Limb (tissue), 2 donors: ENCODE measurements around the gene KLF13.
A peak's percentile ranks its signal among the peaks of the same experiment; 100 is the strongest.

ENCODE experiments used
- DNase-seq, 2 donors: peaks; one replicate each; pipeline ENCODE4 v3.0.0-alpha.2; 2016; ENCODE audit errors: extremely low spot score in 2 of 2

Gene KLF13

GRCh38 chr15:31381801-31382712 lies 55.4 kb downstream of the KLF13 start:
- no peak for DNase-seq

GRCh38 chr15:31382713-31383045 lies 56.0 kb downstream of the KLF13 start:
- DNase-seq = no peak

- no peak for DNase-seq
Observed at GRCh38 chr15:31383139-31383538, 56.5 kb downstream of the KLF13 start.

- DNase-seq = no peak
Observed at GRCh38 chr15:31384568-31384967, 57.9 kb downstream of the KLF13 start.

DNA sequence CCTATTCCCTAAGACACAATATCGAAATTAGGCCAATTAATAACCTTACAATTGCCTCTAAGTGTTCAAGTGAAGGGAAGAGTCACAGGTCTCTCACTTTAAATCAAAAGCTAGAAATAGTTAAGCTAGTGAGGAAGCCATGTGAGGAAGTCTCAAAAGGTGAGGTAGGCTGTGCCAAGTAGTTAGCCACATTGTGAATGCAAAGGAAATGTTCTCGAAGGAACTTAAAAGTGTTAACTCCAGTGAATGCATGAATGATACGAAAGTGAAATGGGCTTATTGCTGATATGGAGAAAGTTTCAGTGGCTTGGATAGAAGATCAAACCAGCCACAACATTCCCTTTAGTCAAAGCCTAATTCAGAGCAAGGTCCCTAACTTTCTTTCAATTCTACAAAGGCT lies 59.1 kb downstream of the KLF13 start:
- DNase-seq = peak in 1 of 2 donors; percentile 0

DNA sequence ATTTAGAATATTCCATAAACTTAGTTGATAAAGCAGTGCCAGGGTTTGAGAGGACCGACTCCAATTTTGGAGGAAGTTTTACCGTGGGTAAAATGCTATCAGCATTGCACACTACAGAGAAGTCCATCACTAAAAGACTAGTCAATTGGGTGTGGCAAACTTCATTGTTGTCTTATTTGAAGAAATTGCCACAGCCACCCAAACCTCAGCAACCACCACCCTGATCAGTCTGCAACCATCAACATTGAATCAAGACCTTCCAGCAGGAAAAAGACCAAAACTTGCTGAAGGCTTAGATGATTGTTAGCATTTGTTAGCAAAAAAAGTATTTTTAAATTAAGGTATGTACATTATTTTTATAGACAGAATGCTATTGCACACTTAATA lies 60.5 kb downstream of the KLF13 start:
- DNase-seq = peak in 1 of 2 donors; percentile 6

GRCh38 chr15:31387479-31388118 lies 61.0 kb downstream of the KLF13 start:
- DNase-seq = peak in 1 of 2 donors; percentile 48

DNA sequence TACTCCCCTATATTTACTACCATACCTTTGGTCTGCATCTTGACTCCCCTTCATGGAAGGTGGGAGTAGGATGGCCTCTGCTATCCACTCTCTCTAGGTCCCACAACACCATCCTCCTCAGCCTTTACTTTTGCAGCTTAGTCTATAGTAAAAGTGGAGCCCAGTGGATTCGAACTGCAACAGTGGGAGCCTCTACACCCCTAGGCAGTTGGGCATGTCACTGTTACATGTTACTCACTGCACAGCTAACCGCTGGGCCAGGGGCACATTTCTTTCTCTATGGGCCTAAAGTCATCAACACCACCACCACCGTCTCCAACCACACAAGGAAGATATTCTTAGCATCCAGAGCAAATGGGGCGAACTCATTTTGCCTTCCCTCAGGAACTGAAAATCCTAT lies 62.9 kb downstream of the KLF13 start:
- DNase-seq = peak in 1 of 2 donors; percentile 12

DNA sequence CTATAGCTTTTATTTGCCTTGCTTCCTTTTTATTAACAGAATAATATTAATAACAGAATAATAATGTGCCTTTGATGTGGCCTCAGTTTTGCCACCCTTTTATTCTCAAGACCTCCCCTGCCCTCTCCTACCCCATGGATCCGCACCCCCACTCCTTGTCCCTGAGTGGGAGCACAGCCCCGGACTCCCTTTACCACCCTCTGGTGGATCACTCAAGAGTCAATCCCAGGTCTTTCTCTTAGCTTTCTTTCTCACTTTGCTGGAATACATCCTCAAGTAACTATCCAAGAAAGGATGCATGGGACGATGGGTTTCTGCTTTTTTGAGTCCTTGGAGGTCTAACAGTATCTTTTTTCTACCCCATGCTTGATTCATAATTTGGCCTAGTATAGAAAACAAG lies 63.4 kb downstream of the KLF13 start:
- peak in 1 of 2 donors; percentile 12 for DNase-seq

GRCh38 chr15:31390777-31391486 lies 64.3 kb downstream of the KLF13 start:
- peak in 1 of 2 donors; percentile 33 for DNase-seq

- peak; percentile 40 to 81 for DNase-seq
Observed at GRCh38 chr15:31391687-31392671, 65.3 kb downstream of the KLF13 start.

DNA sequence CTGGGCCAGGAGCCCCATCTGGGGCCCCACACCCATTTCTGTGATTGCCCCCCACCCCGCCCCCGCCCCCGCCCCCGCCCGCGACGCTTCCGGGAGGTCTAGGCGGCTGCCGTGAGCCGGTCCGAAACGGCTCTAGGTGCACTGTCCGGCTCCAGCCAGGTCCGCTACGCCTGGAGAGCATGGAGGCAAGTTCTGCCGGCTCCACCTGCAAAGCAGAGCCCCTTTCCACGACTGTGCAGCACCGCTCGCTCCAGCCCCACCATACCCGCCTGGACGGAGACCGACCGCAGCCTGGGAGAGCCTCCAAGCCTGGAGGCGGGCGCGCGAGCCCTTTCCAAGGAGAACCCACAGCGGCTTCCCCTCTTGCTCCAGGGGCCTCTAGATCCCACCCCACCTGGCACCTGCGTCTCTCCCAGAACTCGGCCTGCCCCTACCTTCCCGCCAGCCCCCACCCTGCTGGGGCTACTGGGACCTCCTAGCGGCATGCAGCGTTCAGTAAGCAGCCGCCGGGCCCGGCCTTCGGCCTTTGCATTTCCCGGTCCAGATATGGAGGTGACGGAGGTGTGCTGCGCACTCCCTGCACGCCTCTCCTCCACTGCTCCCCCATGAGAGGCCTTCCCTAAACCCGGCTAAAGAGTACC lies 66.2 kb downstream of the KLF13 start:
- DNase-seq = peak in 1 of 2 donors; percentile 67

DNA sequence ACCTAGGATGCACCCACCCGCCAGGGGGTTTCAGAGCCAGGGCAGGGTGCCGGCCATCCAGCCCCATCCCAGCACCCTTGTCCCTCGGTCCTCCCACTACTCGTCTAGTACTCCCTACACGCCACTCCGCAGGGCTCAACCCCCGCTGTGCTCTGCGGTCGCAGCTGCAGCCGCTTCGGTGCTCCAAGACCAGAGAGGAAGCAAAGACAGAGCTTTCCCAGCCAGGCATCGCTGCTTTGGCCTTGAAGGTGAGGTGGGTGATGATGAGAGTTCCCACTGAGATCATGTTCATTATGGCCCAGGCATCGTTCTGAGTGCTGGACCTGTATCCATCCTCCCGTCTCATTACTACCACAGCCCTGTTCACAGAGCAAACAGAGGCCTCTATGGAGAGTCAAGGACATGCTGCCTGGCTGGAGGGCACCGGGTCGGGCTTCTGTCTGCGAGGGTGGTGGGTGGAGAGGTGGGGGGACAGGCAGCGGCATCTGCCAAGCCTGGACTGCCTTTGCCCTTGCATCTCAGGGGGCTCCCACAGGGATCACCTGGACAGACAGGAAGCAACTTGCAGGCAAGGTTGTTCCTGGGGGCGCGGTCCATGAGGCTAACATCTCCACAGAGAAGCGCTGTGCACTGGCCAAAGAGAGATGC lies 66.9 kb downstream of the KLF13 start:
- no peak for DNase-seq

GRCh38 chr15:31396881-31397560 lies 70.4 kb downstream of the KLF13 start:
- DNase-seq = peak; percentile 51 to 64

DNA sequence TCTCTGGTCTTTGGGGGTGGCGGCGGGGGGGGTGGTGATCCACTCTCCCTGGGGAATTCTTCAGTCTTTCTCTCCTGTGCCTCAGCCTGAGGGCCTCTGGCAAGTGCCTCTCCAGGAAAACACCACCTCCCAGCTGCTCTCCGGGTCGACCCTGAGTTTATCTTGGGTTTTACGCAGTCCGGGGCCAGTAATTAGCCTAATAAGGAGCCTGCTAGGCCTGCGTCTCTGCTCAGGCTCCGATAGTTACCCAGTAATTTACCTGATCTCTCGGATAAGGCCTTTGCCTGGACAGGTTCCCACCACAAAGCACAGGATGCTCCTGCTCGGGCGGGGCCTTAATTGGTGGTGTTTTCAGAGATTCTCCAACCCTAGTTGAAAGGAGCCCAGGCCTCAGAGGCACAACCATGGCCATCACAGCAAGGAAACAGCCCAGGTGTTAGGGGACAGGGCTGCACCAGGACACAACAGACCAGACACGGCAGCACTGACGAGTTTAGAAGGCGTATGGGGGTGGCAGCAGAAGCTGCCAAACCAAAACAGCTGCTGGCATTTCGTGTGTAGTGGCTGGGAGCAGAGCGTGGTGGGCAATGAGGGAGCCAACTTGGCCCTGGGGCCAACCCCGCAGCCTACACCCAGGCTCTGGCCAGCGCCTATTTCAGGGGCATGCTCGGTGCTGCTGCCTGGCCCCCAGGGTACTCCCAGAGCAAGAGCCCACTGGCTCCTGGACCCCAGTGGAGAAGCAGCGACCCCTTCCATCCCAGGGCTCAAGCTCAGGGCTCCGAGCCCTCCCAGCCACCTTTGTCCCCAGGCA lies 71.4 kb downstream of the KLF13 start:
- no peak for DNase-seq

- no peak for DNase-seq
Observed at GRCh38 chr15:31398677-31399301, 72.2 kb downstream of the KLF13 start.

DNA sequence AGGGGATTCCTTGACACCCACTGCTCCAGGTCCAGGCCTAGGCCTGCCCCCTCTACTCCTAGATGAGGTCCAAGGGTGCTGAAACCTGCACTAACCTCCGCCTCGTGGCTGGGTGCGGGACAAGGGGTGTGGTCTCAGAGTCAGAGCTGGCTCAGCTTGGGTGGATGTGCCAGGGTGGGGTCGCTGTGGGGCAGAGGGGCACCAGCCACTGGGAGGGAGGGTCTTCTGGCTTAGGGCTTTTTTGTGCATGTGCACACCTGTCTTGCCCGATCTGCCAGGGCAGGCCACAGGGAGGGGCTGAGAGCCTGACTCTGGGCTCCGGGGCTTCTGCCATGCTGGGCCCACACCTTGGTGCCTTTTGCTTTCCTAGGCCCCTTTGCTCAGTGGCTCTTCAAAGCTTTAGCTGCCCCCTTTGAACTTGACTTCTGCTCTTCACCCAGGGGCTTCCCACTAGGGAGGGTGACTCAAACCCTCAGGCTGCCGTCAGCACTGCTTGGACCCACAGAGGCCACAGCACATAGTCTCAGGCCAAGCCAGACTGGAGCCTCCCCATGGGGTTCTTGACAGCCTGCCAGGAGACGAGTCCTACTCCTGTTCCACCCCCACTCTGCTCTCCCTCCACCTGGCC lies 73.0 kb downstream of the KLF13 start:
- DNase-seq = no peak
